GM12872 (cell line): ENCODE measurements around the gene POLDIP2.

ENCODE experiments used
- TF ChIP-seq, protein P1 (sequence below): IDR thresholded peaks from 3 replicates; pipeline ENCODE4 v1.5.1; 2011; ENCODE audit warnings: low read depth, mild to moderate bottlenecking, low read length, moderate library complexity; ENCODE audit not compliant: insufficient read depth

POLDIP2 gene

DNA sequence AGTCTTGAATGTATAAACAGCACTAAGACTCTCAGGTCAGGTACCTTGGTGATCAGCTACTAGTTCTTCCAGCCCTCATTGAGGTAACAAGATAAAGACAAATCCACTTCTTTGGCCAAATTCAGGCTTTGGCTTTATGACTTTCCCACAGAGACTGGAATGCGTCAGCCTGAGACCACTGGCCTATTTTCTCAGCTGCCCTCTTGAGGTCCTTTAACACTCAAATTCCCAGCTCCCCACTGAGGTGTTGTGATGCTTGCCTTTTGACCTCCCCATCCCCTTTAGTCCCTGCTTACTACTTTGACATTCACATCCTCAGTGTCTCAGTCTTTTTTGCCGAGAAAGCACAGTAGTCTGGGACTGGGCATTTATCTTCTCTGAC lies 11.1 kb downstream of the POLDIP2 start:
- TF ChIP-seq, protein P1, sequence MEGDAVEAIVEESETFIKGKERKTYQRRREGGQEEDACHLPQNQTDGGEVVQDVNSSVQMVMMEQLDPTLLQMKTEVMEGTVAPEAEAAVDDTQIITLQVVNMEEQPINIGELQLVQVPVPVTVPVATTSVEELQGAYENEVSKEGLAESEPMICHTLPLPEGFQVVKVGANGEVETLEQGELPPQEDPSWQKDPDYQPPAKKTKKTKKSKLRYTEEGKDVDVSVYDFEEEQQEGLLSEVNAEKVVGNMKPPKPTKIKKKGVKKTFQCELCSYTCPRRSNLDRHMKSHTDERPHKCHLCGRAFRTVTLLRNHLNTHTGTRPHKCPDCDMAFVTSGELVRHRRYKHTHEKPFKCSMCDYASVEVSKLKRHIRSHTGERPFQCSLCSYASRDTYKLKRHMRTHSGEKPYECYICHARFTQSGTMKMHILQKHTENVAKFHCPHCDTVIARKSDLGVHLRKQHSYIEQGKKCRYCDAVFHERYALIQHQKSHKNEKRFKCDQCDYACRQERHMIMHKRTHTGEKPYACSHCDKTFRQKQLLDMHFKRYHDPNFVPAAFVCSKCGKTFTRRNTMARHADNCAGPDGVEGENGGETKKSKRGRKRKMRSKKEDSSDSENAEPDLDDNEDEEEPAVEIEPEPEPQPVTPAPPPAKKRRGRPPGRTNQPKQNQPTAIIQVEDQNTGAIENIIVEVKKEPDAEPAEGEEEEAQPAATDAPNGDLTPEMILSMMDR: no peak

DNA sequence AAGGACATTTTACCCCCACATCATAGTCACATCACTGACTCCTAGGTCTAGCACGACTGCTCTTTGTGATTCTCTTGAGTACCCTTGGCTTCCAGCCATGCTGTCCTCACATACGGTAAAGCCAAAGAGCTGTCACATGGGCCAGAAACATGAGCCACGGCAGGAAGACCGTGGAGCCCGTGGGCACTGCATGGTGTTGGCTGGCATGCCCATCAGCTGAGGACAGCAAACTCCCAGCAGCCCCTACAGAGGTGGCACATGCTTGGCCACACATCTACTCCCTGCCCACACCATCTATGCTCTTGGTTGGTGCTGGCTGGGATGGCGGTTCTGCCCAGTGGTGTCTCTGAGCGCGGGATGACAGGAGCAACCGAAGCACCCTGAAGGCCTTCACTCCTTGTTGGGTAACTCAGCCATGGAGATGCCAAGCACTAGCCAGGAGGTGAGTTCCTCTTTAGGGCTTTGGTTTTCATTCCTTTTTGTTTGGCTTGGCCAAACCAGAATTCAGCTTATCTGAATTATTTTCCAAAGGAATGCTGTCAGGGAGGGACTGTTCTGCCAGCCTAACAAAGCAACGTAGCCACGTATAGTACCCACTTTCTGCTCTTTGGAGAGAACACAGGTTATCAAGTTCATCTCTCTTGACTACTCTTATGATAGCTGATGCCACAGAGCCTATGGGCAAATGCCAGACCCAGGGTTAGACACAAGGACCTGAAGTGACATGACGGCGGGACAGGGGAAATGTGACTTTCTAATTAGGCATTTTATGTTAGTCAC lies 11.7 kb downstream of the POLDIP2 start:
- TF ChIP-seq, protein P1: no peak

DNA sequence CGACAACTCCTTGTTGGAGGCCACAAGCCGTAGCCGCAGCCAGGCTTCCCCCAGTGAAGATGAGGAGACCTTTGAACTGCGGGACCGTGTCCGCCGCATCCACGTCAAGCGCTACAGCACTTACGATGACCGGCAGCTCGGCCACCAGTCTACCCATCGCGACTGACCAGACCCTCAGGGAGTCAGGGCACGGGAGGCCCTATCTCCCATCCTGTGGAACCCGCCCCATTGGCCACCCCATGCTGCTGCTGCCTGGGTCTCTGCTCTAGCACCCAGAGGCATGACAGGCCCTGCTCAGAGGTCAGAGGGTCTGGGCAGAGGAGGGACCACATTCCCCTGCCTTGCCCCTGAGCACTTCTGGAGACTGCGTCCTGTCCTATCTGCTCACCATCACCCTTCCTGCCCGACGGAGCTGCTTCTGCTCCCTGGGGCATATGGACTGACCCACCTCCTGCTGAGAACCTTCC lies 12.9 kb downstream of the POLDIP2 start:
- TF ChIP-seq, protein P1: no peak

DNA sequence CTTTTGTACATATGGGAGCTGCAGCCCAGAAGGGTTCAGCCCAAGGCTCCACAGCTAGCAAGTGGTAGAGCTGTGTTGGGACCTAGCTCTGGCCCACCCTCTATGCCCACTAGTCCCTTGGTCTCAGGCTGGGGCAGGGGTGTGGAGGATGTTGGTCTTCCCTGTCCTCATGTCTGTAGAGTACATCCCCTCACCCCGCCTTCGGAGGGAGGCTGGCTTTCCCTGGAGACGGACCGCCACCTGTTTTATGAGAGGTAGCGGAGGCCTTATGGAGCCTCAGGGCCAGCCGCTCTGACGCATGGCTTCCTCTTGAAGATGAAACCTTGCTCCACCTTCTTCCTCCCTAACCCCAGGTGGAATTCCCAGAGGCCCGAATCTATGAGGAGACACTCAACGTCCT lies 13.3 kb downstream of the POLDIP2 start:
- TF ChIP-seq, protein P1: no peak

DNA sequence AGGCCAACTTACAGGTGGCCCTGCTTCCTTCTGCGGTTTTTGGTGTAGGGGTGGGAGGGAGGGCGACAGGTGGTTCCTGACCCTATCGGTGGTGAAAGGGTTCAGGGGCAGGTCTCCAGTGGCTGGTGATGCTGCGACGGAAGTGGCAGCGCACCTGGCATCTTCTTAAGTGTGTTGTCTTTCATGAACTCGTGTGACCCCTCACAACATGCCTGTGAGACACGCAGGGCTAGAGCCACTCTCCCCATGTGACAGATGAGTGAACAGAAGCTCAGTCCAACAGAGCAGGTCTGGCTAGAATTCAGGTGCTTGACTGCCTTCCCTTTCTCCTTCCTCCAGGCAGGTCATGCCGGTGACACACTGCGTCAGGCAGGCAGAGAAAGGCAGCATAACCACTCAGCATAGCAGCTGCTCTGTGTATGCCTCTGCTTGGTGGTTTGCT lies 13.8 kb downstream of the POLDIP2 start:
- TF ChIP-seq, protein P1: no peak

DNA sequence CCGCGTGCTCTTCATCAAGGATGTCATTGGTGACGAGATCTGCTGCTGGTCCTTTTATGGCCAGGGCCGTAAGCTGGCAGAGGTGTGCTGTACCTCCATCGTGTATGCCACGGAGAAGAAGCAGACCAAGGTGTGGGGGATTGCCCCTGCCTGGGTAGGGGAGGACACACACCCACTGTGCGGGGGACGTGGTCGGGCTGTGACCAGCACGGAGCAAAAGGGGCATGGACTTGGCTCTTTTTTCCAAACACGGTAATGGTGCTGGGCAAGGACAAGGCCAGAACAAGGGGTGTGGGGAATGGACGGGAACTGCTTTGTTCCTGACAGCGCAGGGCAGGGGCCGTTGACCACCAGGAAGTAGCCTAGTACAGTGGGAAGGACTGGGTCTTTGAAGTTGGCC lies 15.0 kb downstream of the POLDIP2 start:
- TF ChIP-seq, protein P1: no peak

DNA sequence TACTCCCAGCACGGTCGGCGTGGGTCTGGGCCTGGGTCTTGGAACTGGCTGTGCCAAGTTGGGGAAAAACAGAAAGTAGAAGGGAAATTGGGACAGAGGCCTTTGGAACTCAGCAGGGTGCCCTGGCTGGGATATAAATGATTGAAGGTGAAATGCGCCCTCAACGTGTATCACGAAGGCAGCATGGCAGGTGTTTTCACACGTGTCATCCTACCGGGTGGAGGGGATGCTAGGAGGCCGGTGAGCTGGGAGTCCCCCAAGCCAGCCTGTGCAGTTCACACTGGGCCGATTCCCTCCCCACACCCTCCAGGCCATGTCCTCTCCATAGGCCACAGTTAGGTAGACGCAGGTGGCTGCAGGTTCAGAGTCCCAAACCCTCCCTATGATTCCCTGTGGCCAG lies 15.8 kb downstream of the POLDIP2 start:
- TF ChIP-seq, protein P1: no peak

- TF ChIP-seq, protein P1: no peak
These were observed 17.0 kb downstream of the POLDIP2 start for GRCh38 chr17:28340374-28340773.
